ENCODE measurements around the gene CARMIL1.

CARMIL1 gene

DNA sequence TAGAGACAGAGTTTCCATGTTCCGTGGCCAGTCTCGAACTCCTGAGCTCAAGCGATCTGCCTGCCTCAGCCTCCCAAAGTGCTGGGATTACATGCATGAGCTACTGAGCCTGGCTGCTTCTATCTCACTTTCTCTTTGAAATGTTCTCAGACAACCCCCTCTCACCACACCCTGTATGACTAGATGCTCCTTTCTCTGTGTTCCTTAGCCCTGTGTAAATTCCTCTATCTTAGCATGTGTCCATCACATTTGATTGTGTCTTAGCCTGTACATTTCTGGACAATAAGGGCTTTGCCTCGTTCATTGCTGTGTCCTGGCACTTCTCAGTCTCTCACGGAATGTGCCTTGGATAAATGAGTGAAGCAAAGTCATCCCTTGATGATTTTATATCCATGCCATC, 204.8 kb downstream of the CARMIL1 start:
- TF ChIP-seq, protein P1, sequence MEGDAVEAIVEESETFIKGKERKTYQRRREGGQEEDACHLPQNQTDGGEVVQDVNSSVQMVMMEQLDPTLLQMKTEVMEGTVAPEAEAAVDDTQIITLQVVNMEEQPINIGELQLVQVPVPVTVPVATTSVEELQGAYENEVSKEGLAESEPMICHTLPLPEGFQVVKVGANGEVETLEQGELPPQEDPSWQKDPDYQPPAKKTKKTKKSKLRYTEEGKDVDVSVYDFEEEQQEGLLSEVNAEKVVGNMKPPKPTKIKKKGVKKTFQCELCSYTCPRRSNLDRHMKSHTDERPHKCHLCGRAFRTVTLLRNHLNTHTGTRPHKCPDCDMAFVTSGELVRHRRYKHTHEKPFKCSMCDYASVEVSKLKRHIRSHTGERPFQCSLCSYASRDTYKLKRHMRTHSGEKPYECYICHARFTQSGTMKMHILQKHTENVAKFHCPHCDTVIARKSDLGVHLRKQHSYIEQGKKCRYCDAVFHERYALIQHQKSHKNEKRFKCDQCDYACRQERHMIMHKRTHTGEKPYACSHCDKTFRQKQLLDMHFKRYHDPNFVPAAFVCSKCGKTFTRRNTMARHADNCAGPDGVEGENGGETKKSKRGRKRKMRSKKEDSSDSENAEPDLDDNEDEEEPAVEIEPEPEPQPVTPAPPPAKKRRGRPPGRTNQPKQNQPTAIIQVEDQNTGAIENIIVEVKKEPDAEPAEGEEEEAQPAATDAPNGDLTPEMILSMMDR (conservative IDR thresholded peaks at IDR 0.05; ENCODE audit: low read depth, low read length) = no peak
- no peaks in the 10 kb centered on the region for H4K20me1 ChIP-seq (ENCODE audit: insufficient read depth)

DNA sequence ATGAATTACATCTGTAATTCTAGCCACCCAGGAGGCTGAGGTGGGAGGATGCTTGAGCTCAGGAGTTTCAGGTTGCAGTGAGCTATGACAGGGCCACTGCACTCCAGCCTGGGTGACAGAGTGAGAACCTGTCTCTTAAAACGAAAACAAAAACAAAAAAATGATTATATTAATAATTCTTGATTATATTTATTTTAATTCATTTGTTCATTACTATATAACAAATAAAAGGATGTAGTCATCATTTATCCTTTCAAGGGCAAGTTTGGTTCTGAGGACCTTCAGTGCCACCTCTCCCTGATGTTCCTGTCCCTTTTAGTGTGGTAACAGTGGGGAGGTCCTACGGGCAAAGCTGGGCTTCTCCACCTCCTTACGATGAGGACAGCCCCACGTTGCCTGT, 205.7 kb downstream of the CARMIL1 start:
- Histone ChIP-seq H3K27me3 (ENCODE audit: insufficient read depth, low read depth) (no peaks in the 10 kb centered on the region), H3K4me2 (no peak overlapping the region), H3K27ac (no peak overlapping the region), H3K9ac (no peak overlapping the region), H2AFZ (ENCODE audit: low read depth) (no peak overlapping the region), H3K36me3 (ENCODE audit: insufficient read depth) (no peaks in the 10 kb centered on the region), H4K20me1 (ENCODE audit: insufficient read depth) (no peaks in the 10 kb centered on the region), H3K79me2 (ENCODE audit: insufficient read depth, low read depth) (no peaks in the 10 kb centered on the region), H3K4me1 (ENCODE audit: low read depth, poor library complexity, severe bottlenecking) (peaks cover 17% of the 10 kb centered on the region), H3K4me3 (IDR thresholded peaks at IDR 0.05; ENCODE audit: insufficient read depth, low read depth, low read length) (no peak overlapping the region)
- TF ChIP-seq, protein P1 (conservative IDR thresholded peaks at IDR 0.05; ENCODE audit: low read depth, low read length) = no peak

More for the DNA sequence above, 204.8 kb downstream of the CARMIL1 start:
- H3K9ac ChIP-seq = no peak overlapping the region
- no peak overlapping the region for H3K4me2 ChIP-seq
- H3K27ac ChIP-seq = no peak overlapping the region
- H2AFZ ChIP-seq (ENCODE audit: low read depth) = no peak overlapping the region
- peaks cover 9% of the 10 kb centered on the region for H3K4me1 ChIP-seq (ENCODE audit: low read depth, poor library complexity, severe bottlenecking)
- no peaks in the 10 kb centered on the region for H3K27me3 ChIP-seq (ENCODE audit: insufficient read depth, low read depth)
- no peak overlapping the region for H3K4me3 ChIP-seq (IDR thresholded peaks at IDR 0.05; ENCODE audit: insufficient read depth, low read depth, low read length)
- no peaks in the 10 kb centered on the region for H3K36me3 ChIP-seq (ENCODE audit: insufficient read depth)
- H3K79me2 ChIP-seq (ENCODE audit: insufficient read depth, low read depth) = no peaks in the 10 kb centered on the region

DNA sequence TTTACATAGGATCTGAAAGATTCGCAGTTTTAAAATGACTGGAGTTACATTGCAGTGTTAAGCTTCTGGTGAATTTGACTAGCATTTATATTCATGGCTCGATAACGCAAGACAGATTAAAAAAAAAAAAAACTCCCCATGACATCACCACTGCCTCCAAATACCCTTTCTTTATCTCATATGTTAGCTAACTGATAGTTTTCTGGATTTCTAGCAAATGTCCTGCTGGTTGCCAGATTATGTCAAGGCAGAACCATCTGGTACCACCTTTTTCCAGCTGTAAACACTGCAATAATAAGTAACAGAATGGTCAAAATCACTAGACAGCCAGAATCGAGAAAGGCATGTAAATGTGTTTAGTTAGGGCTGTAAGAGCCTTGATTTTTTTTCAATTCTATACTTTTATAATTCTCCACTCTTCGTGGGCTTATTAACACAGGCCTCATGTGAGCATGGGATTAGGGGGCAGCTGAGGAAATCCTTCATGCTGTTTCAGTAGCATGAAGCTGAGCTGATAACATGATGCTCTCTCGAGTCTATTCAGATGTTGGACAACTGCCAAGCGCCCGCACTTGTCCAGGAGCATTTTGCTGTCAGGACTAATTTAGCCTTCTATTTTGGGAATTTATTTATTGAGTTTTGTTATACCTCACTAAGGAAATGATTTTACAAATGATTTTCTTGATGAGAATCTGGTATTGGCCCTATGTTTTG, 206.8 kb downstream of the CARMIL1 start:
- no peak overlapping the region for H3K27ac ChIP-seq
- H2AFZ ChIP-seq (ENCODE audit: low read depth) = no peak overlapping the region
- H3K9ac ChIP-seq = no peak overlapping the region
- no peak overlapping the region for H3K4me2 ChIP-seq
- H3K4me3 ChIP-seq (IDR thresholded peaks at IDR 0.05; ENCODE audit: insufficient read depth, low read depth, low read length) = no peak overlapping the region
- H3K79me2 ChIP-seq (ENCODE audit: insufficient read depth, low read depth) = no peaks in the 10 kb centered on the region
- peaks cover 23% of the 10 kb centered on the region for H3K4me1 ChIP-seq (ENCODE audit: low read depth, poor library complexity, severe bottlenecking)
- H3K27me3 ChIP-seq (ENCODE audit: insufficient read depth, low read depth) = no peaks in the 10 kb centered on the region
- TF ChIP-seq, protein P1 (conservative IDR thresholded peaks at IDR 0.05; ENCODE audit: low read depth, low read length) = no peak
- no peaks in the 10 kb centered on the region for H4K20me1 ChIP-seq (ENCODE audit: insufficient read depth)
- no peaks in the 10 kb centered on the region for H3K36me3 ChIP-seq (ENCODE audit: insufficient read depth)

DNA sequence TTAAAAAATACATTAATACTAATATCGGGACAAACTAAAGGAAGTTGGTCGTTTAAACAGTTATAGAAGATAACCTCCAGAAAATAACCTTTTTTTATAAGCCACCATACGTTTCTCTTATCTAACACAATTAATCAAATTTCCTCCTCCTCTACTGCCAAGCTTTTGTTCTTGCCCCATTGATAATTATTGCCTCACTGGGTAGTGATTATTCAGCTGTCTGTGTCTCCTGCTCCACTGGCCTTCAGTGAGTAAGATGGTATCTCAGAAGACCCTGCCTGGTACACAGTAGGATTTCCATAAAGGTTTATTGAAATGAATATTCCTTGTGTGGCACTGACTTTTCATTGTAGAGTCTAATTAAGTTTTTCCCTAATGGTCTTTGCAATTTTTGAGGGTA, 207.4 kb downstream of the CARMIL1 start:
- H3K79me2 ChIP-seq (ENCODE audit: insufficient read depth, low read depth) = no peaks in the 10 kb centered on the region
- no peaks in the 10 kb centered on the region for H4K20me1 ChIP-seq (ENCODE audit: insufficient read depth)
- H3K4me1 ChIP-seq (ENCODE audit: low read depth, poor library complexity, severe bottlenecking) = peaks cover 23% of the 10 kb centered on the region
- H3K36me3 ChIP-seq (ENCODE audit: insufficient read depth) = no peaks in the 10 kb centered on the region
- H3K27ac ChIP-seq = no peak overlapping the region
- H2AFZ ChIP-seq (ENCODE audit: low read depth) = no peak overlapping the region
- TF ChIP-seq, protein P1 (conservative IDR thresholded peaks at IDR 0.05; ENCODE audit: low read depth, low read length) = no peak
- no peak overlapping the region for H3K9ac ChIP-seq
- H3K27me3 ChIP-seq (ENCODE audit: insufficient read depth, low read depth) = no peaks in the 10 kb centered on the region
- H3K4me3 ChIP-seq (IDR thresholded peaks at IDR 0.05; ENCODE audit: insufficient read depth, low read depth, low read length) = no peak overlapping the region
- no peak overlapping the region for H3K4me2 ChIP-seq

Measured in KMS-11 (cell line).